CD14-positive monocyte (primary cell): ENCODE results near the gene PLEKHD1. TPM values are rescaled to one million over a fixed set of nuclear protein-coding genes. Genes with fewer than 3 reads are reported as not detected.

ENCODE experiments used
- DNase-seq, 3 donors: peaks; one replicate each; pipeline ENCODE4 v3.0.0-alpha.2; 2011 to 2022
- H2AFZ ChIP-seq: 2 replicates; pipeline ENCODE4 v1.6.0; 2012; ENCODE audit warnings: mild to moderate bottlenecking, low read depth, low read length, inconsistent platforms; ENCODE audit not compliant: insufficient read depth, poor library complexity, severe bottlenecking
- H3K27ac ChIP-seq, 2 donors: 1 replicate in 1 of 2; 2 replicates in 1 of 2; pipeline ENCODE4 v1.5.1; 2012 to 2013; ENCODE audit warnings: low read length in 2 of 2, control low read depth in 1 of 2, inconsistent platforms in 1 of 2, low read depth in 1 of 2, mild to moderate bottlenecking in 1 of 2
- H3K27me3 ChIP-seq, 2 donors: one replicate each; pipeline versions ENCODE4 v1.6.0 to v1.6.1; 2011 to 2013; ENCODE audit warnings: low read length in 2 of 2; ENCODE audit not compliant: control insufficient read depth in 2 of 2, insufficient read depth in 2 of 2
- H3K36me3 ChIP-seq, 2 donors: replicated peaks in 1 of 2; 1 replicate in 1 of 2; 2 replicates in 1 of 2; pipeline versions ENCODE4 v1.5.1 to v1.6.1; 2012 to 2013; ENCODE audit warnings: low read length in 2 of 2, control low read depth in 1 of 2, inconsistent platforms in 1 of 2, mild to moderate bottlenecking in 1 of 2; ENCODE audit not compliant: insufficient read depth in 2 of 2, control insufficient read depth in 1 of 2
- H3K4me1 ChIP-seq, 2 donors: 1 replicate in 1 of 2; 2 replicates in 1 of 2; pipeline versions ENCODE4 v1.5.1 to v1.6.1; 2012 to 2013; ENCODE audit warnings: low read length in 2 of 2, control low read depth in 1 of 2, inconsistent platforms in 1 of 2, mild to moderate bottlenecking in 1 of 2, moderate library complexity in 1 of 2; ENCODE audit not compliant: insufficient read depth in 2 of 2, control insufficient read depth in 1 of 2
- H3K4me2 ChIP-seq: replicated peaks from 2 replicates; pipeline ENCODE3; 2012; ENCODE audit warnings: low read length, moderate library complexity, mild to moderate bottlenecking; ENCODE audit not compliant: poor library complexity, severe bottlenecking; ENCODE audit errors: extremely low read depth
- H3K4me3 ChIP-seq, 3 experiments: fragments of 200-600 bp in 1 of 3; sonication (generic) in 1 of 3; replicated peaks in 1 of 3; 1 replicate in 2 of 3; 2 replicates in 1 of 3; pipeline ENCODE4 v1.5.1; 2011 to 2013; ENCODE audit warnings: low read length in 3 of 3, mild to moderate bottlenecking in 3 of 3, control low read depth in 2 of 3, low read depth in 2 of 3, inconsistent platforms in 1 of 3, moderate library complexity in 1 of 3
- H3K79me2 ChIP-seq: 2 replicates; pipeline ENCODE4 v1.6.0; 2012; ENCODE audit warnings: mild to moderate bottlenecking, control low read depth, inconsistent platforms, low read length, moderate library complexity; ENCODE audit not compliant: insufficient read depth
- H3K9ac ChIP-seq: 2 replicates; pipeline ENCODE4 v1.6.0; 2017; ENCODE audit warnings: low read length, mild to moderate bottlenecking; ENCODE audit not compliant: insufficient read depth, poor library complexity, severe bottlenecking
- H3K9me3 ChIP-seq, 2 donors: replicated peaks in 1 of 2; 1 replicate in 1 of 2; 2 replicates in 1 of 2; pipeline versions ENCODE4 v1.5.1 to v1.6.1; 2012 to 2013; ENCODE audit warnings: low read length in 2 of 2, control low read depth in 1 of 2; ENCODE audit not compliant: control insufficient read depth in 1 of 2, insufficient read depth in 1 of 2
- H4K20me1 ChIP-seq: 2 replicates; pipeline ENCODE4 v1.6.0; 2012; ENCODE audit warnings: mild to moderate bottlenecking, low read length, control low read depth, moderate library complexity; ENCODE audit not compliant: insufficient read depth
- H3K27ac Mint-ChIP-seq, 7 donors: one replicate each; pipeline ENCODE4 v1.8.0; 2020; ENCODE audit warnings: mild to moderate bottlenecking in 7 of 7, mixed read lengths in 7 of 7, moderate library complexity in 6 of 7, inconsistent platforms in 2 of 7
- H3K27me3 Mint-ChIP-seq, 3 donors: one replicate each; pipeline ENCODE4 v1.8.0; 2021 to 2022; ENCODE audit warnings: low read depth in 3 of 3, mild to moderate bottlenecking in 3 of 3, mixed read lengths in 3 of 3, moderate library complexity in 3 of 3, inconsistent platforms in 1 of 3
- H3K36me3 Mint-ChIP-seq, 2 donors: one replicate each; pipeline ENCODE4 v1.8.0; 2020; ENCODE audit warnings: mixed read lengths in 2 of 2, inconsistent platforms in 1 of 2, mild to moderate bottlenecking in 1 of 2
- H3K4me1 Mint-ChIP-seq: one replicate; pipeline ENCODE4 v1.8.0; 2020; ENCODE audit warnings: mild to moderate bottlenecking, mixed read lengths
- H3K4me3 Mint-ChIP-seq, 2 donors: one replicate each; pipeline ENCODE4 v1.8.0; 2020; ENCODE audit warnings: mild to moderate bottlenecking in 2 of 2, mixed read lengths in 2 of 2, moderate library complexity in 1 of 2
- H3K9me3 Mint-ChIP-seq, 7 donors: one replicate each; pipeline ENCODE4 v1.8.0; 2020 to 2022; ENCODE audit warnings: mixed read lengths in 7 of 7, mild to moderate bottlenecking in 6 of 7, moderate library complexity in 6 of 7, inconsistent platforms in 2 of 7
- CTCF ChIP-seq: fragments of 200-600 bp; IDR thresholded peaks from one replicate; pipeline ENCODE4 v1.8.0; 2022; ENCODE audit warnings: antibody characterized with exemption, mild to moderate bottlenecking
- WGBS: methylation state at CpG from one replicate; pipeline ENCODE4 v1.1.5; 2013; ENCODE audit warnings: missing lambda C conversion rate; ENCODE audit not compliant: insufficient coverage; 5-methylcytosine and 5-hydroxymethylcytosine counted together
- intact Hi-C, 2 donors: fragments of 100-400 bp; cut with micrococcal nuclease; formaldehyde crosslinking; loops; one replicate each; pipeline versions ENCODE4 v1.15.0 to v1.15.1; 2023
- polyA plus RNA-seq, 3 donors: library from polyadenylated mRNA; depleted of rRNA in 1 of 3; unstranded in 2 of 3; stranded (reverse) in 1 of 3; fragments of 300-500 nt in 2 of 3; fragments of >200 nt in 1 of 3; fragmentation: Illumina TruSeq in 2 of 3; gene quantifications; 1 replicate in 2 of 3; 2 replicates in 1 of 3; pipeline ENCODE4 v1.2.3, GENCODE V29; 2012 to 2021

PLEKHD1 gene
- polyA plus RNA-seq, 3 donors: 0.09 TPM; not detected in 2

GRCh38 chr14:69574263-69574953 lies 89.9 kb downstream of the PLEKHD1 start, which contains the start of gene CCDC177:
Gene CCDC177 (minus strand): TSS chr14:69574871. CDS start chr14:69573622, 1,249 bp downstream.
- peaks cover 3 to 13% of the 10 kb centered on the region in 2 donors for H3K4me1 ChIP-seq
- peak; percentile 36 to 44 (median 42) for DNase-seq
- H3K9ac ChIP-seq: no peak within 1 kb of the TSS
- H3K27ac Mint-ChIP-seq: peak within 1 kb of the TSS in 3 of 7 donors; percentile 17 to 73 (median 52)
- H3K4me2 ChIP-seq: no peak within 1 kb of the TSS
- intact Hi-C loops: loop anchor here (5.0 to 10.0 kb wide), 2 partner anchors 42 to 330 kb away; no protein-coding TSS in a partner anchor
- H3K4me3 Mint-ChIP-seq: peak within 1 kb of the TSS; percentile 37 to 86
- H3K4me1 Mint-ChIP-seq: peaks cover 13% of the 10 kb centered on the region
- TF ChIP-seq CTCF: peak; percentile 92
- peaks cover 0 to 11% (median 5%) of the 10 kb centered on the region in 7 donors for H3K9me3 Mint-ChIP-seq
- H3K27me3 ChIP-seq: peaks cover 21 to 75% of the 10 kb centered on the region in 2 donors
- no peak within 1 kb of the TSS for H2AFZ ChIP-seq
- 2% methylated on average over 29 of the region's 52 CpGs for WGBS
- peaks cover 72 to 92% (median 81%) of the 10 kb centered on the region in 3 donors for H3K27me3 Mint-ChIP-seq
- H3K79me2 ChIP-seq: no peaks in the 10 kb centered on the region
- peaks cover 0 to 18% of the 10 kb centered on the region in 2 donors for H3K9me3 ChIP-seq
- peaks cover 0 to 2% of the 10 kb centered on the region in 2 donors for H3K36me3 Mint-ChIP-seq
- no peak within 1 kb of the TSS for H3K27ac ChIP-seq
- no peak within 1 kb of the TSS for H3K4me3 ChIP-seq
- H3K36me3 ChIP-seq: no peaks in the 10 kb centered on the region
- no peaks in the 10 kb centered on the region for H4K20me1 ChIP-seq

- H3K27me3 ChIP-seq: peaks cover 19 to 70% of the 10 kb centered on the region in 2 donors
- no peak overlapping the region for H3K9ac ChIP-seq
- no peak overlapping the region for H3K4me2 ChIP-seq
- H4K20me1 ChIP-seq: no peaks in the 10 kb centered on the region
- DNase-seq: no peak
- Mint-ChIP-seq H3K9me3 (peaks cover 0 to 11% (median 5%) of the 10 kb centered on the region in 7 donors), H3K36me3 (peaks cover 0 to 2% of the 10 kb centered on the region in 2 donors), H3K4me1 (peaks cover 16% of the 10 kb centered on the region), H3K27me3 (peaks cover 67 to 87% (median 76%) of the 10 kb centered on the region in 3 donors), H3K4me3 (peak overlapping the region in 1 of 2 donors; percentile 71), H3K27ac (no peak overlapping the region)
- peak; percentile 54 for TF ChIP-seq CTCF
- peaks cover 0 to 17% of the 10 kb centered on the region in 2 donors for H3K9me3 ChIP-seq
- peaks cover 3 to 13% of the 10 kb centered on the region in 2 donors for H3K4me1 ChIP-seq
- H3K27ac ChIP-seq: no peak overlapping the region
- WGBS: 37% methylated on average over 2 of the region's 5 CpGs
- intact Hi-C loops: loop anchor here (5.0 to 10.0 kb wide), 3 partner anchors 38 to 330 kb away; no protein-coding TSS in a partner anchor
- H3K79me2 ChIP-seq: no peaks in the 10 kb centered on the region
- no peaks in the 10 kb centered on the region for H3K36me3 ChIP-seq
- no peak overlapping the region for H3K4me3 ChIP-seq
- H2AFZ ChIP-seq: no peak overlapping the region
These were observed 90.4 kb downstream of the PLEKHD1 start for GRCh38 chr14:69574954-69575295.
